ENCODE measurements around the gene PPP2R2C. TPM values are rescaled to one million over a fixed set of nuclear protein-coding genes. Genes with fewer than 3 reads are reported as not detected.

PPP2R2C gene
- total RNA-seq, 1 experiment from 2014 or later = 8.1 TPM

GRCh38 chr4:6346373-6347110 is 125.9 kb downstream of the PPP2R2C start:
- Mint-ChIP-seq H3K4me3 (no peak overlapping the region), H3K4me1 (peaks cover 0 to 7% of the 10 kb centered on the region in 2 experiments; a peak in 2 of 4 replicates), H3K36me3 (ENCODE audit: insufficient read depth in 1 of 3, low read depth in 3 of 3) (no peaks in the 10 kb centered on the region), H3K9me3 (no peaks in the 10 kb centered on the region; a peak in 1 of 5 replicates), H3K27ac (no peak overlapping the region), H3K27me3 (ENCODE audit: low read depth) (peaks cover 1% of the 10 kb centered on the region)
- H2BK12ac ChIP-seq (ENCODE audit: insufficient read length, low read depth, low read length) = no peak overlapping the region
- H3K79me1 ChIP-seq (ENCODE audit: insufficient read depth, low read depth, low read length, poor library complexity, severe bottlenecking) = no peaks in the 10 kb centered on the region
- no peak overlapping the region for H4K8ac ChIP-seq (replicated peaks; ENCODE audit: insufficient read length, low read depth, low read length)
- no peak overlapping the region for H3K9ac ChIP-seq (ENCODE audit: extremely low read depth, insufficient read length, low read length)
- H3T11ph ChIP-seq (ENCODE audit: low read length) = no peak overlapping the region
- no peak overlapping the region for H3K4me2 ChIP-seq (ENCODE audit: insufficient read depth, insufficient read length, low read length)
- H3K14ac ChIP-seq (ENCODE audit: insufficient read depth, low read length) = no peak overlapping the region
- no peak overlapping the region for H3K27ac ChIP-seq (ENCODE audit: insufficient read length, low read depth, low read length)
- no peak overlapping the region for H2BK20ac ChIP-seq (ENCODE audit: low read depth, low read length, poor library complexity, severe bottlenecking)
- H4K5ac ChIP-seq (ENCODE audit: insufficient read length, low read depth, low read length) = no peak overlapping the region
- WGBS (ENCODE audit: extremely low coverage, insufficient read length, low lambda C conversion rate) = no CpG with 5 or more reads among the region's 16 CpGs
- H2AK5ac ChIP-seq (ENCODE audit: insufficient read length, low read length) = no peak overlapping the region
- no peaks in the 10 kb centered on the region for H3K9me3 ChIP-seq (ENCODE audit: control insufficient read depth, low read depth, low read length)
- DNase-seq = no peak
- H3K18ac ChIP-seq (ENCODE audit: insufficient read length, low read depth, low read length) = no peak overlapping the region
- no peak overlapping the region for H3K4ac ChIP-seq (ENCODE audit: low read depth, low read length)
- H3K56ac ChIP-seq (ENCODE audit: insufficient read length, low read depth, low read length) = no peak overlapping the region
- peaks cover 3% of the 10 kb centered on the region for H3K23me2 ChIP-seq (ENCODE audit: insufficient read length, low read depth, low read length, poor library complexity, severe bottlenecking)
- H3K27me3 ChIP-seq (ENCODE audit: insufficient read depth, low read length) = no peaks in the 10 kb centered on the region
- no peak overlapping the region for H2AFZ ChIP-seq (ENCODE audit: low read length)
- no peaks in the 10 kb centered on the region for H4K20me1 ChIP-seq (ENCODE audit: control insufficient read depth, insufficient read depth, insufficient read length)
- TF ChIP-seq, protein P1, sequence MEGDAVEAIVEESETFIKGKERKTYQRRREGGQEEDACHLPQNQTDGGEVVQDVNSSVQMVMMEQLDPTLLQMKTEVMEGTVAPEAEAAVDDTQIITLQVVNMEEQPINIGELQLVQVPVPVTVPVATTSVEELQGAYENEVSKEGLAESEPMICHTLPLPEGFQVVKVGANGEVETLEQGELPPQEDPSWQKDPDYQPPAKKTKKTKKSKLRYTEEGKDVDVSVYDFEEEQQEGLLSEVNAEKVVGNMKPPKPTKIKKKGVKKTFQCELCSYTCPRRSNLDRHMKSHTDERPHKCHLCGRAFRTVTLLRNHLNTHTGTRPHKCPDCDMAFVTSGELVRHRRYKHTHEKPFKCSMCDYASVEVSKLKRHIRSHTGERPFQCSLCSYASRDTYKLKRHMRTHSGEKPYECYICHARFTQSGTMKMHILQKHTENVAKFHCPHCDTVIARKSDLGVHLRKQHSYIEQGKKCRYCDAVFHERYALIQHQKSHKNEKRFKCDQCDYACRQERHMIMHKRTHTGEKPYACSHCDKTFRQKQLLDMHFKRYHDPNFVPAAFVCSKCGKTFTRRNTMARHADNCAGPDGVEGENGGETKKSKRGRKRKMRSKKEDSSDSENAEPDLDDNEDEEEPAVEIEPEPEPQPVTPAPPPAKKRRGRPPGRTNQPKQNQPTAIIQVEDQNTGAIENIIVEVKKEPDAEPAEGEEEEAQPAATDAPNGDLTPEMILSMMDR (conservative IDR thresholded peaks at IDR 0.05) = no peak
- H4K91ac ChIP-seq (ENCODE audit: insufficient read length, low read depth, low read length) = no peak overlapping the region
- no peak overlapping the region for H2BK15ac ChIP-seq (ENCODE audit: low read depth, low read length)
- H2BK5ac ChIP-seq (ENCODE audit: insufficient read length, low read length) = no peak overlapping the region
- H3K23ac ChIP-seq (ENCODE audit: insufficient read length, low read depth, low read length) = no peak overlapping the region
- H3K4me1 ChIP-seq (ENCODE audit: insufficient read depth, low read length) = no peaks in the 10 kb centered on the region; the same call in 1 of the 2 replicates
- no peaks in the 10 kb centered on the region for H3K79me2 ChIP-seq (ENCODE audit: insufficient read depth, low read length)
- no peak overlapping the region for H2BK120ac ChIP-seq (ENCODE audit: low read depth, low read length, poor library complexity, severe bottlenecking)

Measured in H9 (cell line).